ENCODE data around the gene FBXO41. TPM values are rescaled to one million over a fixed set of nuclear protein-coding genes. Genes with fewer than 3 reads are reported as not detected.

FBXO41 gene
- total RNA-seq, 4 donors from 2014 or later: 1.7 to 6.0 (median 4.2) TPM

- intact Hi-C loops (cut with DNase I): no loop called here
- Histone ChIP-seq H3K27me3 (no peaks in the 10 kb centered on the region), H3K27ac (replicated peaks in 1 of 4) (no peak overlapping the region), H3K4me1 (peaks cover 0 to 2% (median 0%) of the 10 kb centered on the region in 4 donors), H3K36me3 (peaks cover 10 to 34% (median 29%) of the 10 kb centered on the region in 4 donors), H3K9me3 (no peaks in the 10 kb centered on the region), H3K4me3 (no peak overlapping the region)
- TF ChIP-seq POLR2AphosphoS5 (IDR thresholded peaks at IDR 0.05) (no peak), EP300 (IDR thresholded peaks at IDR 0.05) (no peak), CTCF (IDR thresholded peaks at IDR 0.05) (no peak), POLR2A (IDR thresholded peaks at IDR 0.05; ENCODE audit: low read depth) (no peak)
- 74% methylated on average over 10 of the region's 10 CpGs for WGBS
- no peak for DNase-seq (ENCODE audit: extremely low spot score)
Observed at GRCh38 chr2:73257425-73258125, 26.7 kb downstream of the FBXO41 start.

GRCh38 chr2:73257021-73257420, 27.3 kb downstream of the FBXO41 start:
- no peaks in the 10 kb centered on the region for H3K27me3 ChIP-seq
- TF ChIP-seq POLR2A (IDR thresholded peaks at IDR 0.05; ENCODE audit: low read depth) (no peak), CTCF (IDR thresholded peaks at IDR 0.05) (no peak), POLR2AphosphoS5 (IDR thresholded peaks at IDR 0.05) (no peak), EP300 (IDR thresholded peaks at IDR 0.05) (no peak)
- H3K4me3 ChIP-seq: no peak overlapping the region
- H3K36me3 ChIP-seq: peaks cover 15 to 39% (median 34%) of the 10 kb centered on the region in 4 donors
- WGBS: 91% methylated on average over 2 of the region's 2 CpGs
- peaks cover 0 to 2% (median 0%) of the 10 kb centered on the region in 4 donors for H3K4me1 ChIP-seq
- DNase-seq (ENCODE audit: extremely low spot score): no peak
- intact Hi-C loops (cut with DNase I): no loop called here
- H3K27ac ChIP-seq (replicated peaks in 1 of 4): no peak overlapping the region
- no peaks in the 10 kb centered on the region for H3K9me3 ChIP-seq

- no CpG with 5 or more reads among the region's 1 CpG for WGBS
- Histone ChIP-seq H3K4me3 (no peak overlapping the region), H3K9me3 (no peaks in the 10 kb centered on the region), H3K27me3 (no peaks in the 10 kb centered on the region), H3K27ac (replicated peaks in 1 of 4) (no peak overlapping the region), H3K36me3 (peaks cover 18 to 43% (median 39%) of the 10 kb centered on the region in 4 donors), H3K4me1 (peaks cover 0 to 2% (median 0%) of the 10 kb centered on the region in 4 donors)
- no peak for DNase-seq (ENCODE audit: extremely low spot score)
- intact Hi-C loops (cut with DNase I): no loop called here
- TF ChIP-seq EP300 (IDR thresholded peaks at IDR 0.05) (no peak), POLR2AphosphoS5 (IDR thresholded peaks at IDR 0.05) (no peak), CTCF (IDR thresholded peaks at IDR 0.05) (no peak), POLR2A (IDR thresholded peaks at IDR 0.05; ENCODE audit: low read depth) (no peak)
Observed at GRCh38 chr2:73256618-73256922, 27.7 kb downstream of the FBXO41 start.

- Histone ChIP-seq H3K9me3 (no peaks in the 10 kb centered on the region), H3K27ac (replicated peaks in 1 of 4) (no peak overlapping the region), H3K27me3 (no peaks in the 10 kb centered on the region), H3K36me3 (peaks cover 23 to 48% (median 44%) of the 10 kb centered on the region in 4 donors), H3K4me3 (no peak overlapping the region), H3K4me1 (peaks cover 0 to 2% (median 0%) of the 10 kb centered on the region in 4 donors)
- intact Hi-C loops (cut with DNase I): no loop called here
- TF ChIP-seq POLR2A (IDR thresholded peaks at IDR 0.05; ENCODE audit: low read depth) (no peak), POLR2AphosphoS5 (IDR thresholded peaks at IDR 0.05) (no peak), EP300 (IDR thresholded peaks at IDR 0.05) (no peak), CTCF (IDR thresholded peaks at IDR 0.05) (no peak)
- no peak for DNase-seq (ENCODE audit: extremely low spot score)
- WGBS: 72% methylated on average over 5 of the region's 5 CpGs
Observed at GRCh38 chr2:73255907-73256617, 28.2 kb downstream of the FBXO41 start.
